ENCODE measurements around the gene TNFAIP8L1.

The TNFAIP8L1 gene

DNA sequence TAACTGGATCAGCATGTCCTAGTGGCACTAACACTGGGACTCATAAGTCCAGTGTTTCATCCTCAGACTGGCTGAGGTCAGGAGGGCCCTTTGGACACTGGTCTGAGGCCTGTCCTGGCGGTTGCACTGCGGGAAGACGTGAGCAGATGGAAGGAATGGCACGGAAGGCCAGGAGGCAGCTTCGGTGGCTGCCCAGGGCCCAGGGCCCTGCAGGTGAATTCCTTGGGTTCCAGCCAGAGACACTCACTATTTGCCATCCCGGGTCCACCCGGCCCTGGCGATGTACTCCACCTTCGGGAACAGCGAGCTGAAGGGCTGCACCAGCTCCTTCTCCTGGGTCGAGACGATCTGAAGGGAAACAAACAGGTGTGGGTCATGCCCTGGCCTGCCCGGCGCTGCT is 58.0 kb downstream of the TNFAIP8L1 start:
- TF ChIP-seq CREB1 (IDR thresholded peaks at IDR 0.05; ENCODE audit: low read depth) (no peak), CEBPB (IDR thresholded peaks at IDR 0.05) (no peak), YY1 (IDR thresholded peaks at IDR 0.05; ENCODE audit: low read depth) (no peak), EGR1 (IDR thresholded peaks at IDR 0.05) (no peak)
- TF ChIP-seq, protein P1, sequence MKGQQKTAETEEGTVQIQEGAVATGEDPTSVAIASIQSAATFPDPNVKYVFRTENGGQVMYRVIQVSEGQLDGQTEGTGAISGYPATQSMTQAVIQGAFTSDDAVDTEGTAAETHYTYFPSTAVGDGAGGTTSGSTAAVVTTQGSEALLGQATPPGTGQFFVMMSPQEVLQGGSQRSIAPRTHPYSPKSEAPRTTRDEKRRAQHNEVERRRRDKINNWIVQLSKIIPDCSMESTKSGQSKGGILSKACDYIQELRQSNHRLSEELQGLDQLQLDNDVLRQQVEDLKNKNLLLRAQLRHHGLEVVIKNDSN (IDR thresholded peaks at IDR 0.05) = no peak
- TF ChIP-seq, protein P2, sequence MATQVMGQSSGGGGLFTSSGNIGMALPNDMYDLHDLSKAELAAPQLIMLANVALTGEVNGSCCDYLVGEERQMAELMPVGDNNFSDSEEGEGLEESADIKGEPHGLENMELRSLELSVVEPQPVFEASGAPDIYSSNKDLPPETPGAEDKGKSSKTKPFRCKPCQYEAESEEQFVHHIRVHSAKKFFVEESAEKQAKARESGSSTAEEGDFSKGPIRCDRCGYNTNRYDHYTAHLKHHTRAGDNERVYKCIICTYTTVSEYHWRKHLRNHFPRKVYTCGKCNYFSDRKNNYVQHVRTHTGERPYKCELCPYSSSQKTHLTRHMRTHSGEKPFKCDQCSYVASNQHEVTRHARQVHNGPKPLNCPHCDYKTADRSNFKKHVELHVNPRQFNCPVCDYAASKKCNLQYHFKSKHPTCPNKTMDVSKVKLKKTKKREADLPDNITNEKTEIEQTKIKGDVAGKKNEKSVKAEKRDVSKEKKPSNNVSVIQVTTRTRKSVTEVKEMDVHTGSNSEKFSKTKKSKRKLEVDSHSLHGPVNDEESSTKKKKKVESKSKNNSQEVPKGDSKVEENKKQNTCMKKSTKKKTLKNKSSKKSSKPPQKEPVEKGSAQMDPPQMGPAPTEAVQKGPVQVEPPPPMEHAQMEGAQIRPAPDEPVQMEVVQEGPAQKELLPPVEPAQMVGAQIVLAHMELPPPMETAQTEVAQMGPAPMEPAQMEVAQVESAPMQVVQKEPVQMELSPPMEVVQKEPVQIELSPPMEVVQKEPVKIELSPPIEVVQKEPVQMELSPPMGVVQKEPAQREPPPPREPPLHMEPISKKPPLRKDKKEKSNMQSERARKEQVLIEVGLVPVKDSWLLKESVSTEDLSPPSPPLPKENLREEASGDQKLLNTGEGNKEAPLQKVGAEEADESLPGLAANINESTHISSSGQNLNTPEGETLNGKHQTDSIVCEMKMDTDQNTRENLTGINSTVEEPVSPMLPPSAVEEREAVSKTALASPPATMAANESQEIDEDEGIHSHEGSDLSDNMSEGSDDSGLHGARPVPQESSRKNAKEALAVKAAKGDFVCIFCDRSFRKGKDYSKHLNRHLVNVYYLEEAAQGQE (IDR thresholded peaks at IDR 0.05; ENCODE audit: low read depth) = no peak

DNA sequence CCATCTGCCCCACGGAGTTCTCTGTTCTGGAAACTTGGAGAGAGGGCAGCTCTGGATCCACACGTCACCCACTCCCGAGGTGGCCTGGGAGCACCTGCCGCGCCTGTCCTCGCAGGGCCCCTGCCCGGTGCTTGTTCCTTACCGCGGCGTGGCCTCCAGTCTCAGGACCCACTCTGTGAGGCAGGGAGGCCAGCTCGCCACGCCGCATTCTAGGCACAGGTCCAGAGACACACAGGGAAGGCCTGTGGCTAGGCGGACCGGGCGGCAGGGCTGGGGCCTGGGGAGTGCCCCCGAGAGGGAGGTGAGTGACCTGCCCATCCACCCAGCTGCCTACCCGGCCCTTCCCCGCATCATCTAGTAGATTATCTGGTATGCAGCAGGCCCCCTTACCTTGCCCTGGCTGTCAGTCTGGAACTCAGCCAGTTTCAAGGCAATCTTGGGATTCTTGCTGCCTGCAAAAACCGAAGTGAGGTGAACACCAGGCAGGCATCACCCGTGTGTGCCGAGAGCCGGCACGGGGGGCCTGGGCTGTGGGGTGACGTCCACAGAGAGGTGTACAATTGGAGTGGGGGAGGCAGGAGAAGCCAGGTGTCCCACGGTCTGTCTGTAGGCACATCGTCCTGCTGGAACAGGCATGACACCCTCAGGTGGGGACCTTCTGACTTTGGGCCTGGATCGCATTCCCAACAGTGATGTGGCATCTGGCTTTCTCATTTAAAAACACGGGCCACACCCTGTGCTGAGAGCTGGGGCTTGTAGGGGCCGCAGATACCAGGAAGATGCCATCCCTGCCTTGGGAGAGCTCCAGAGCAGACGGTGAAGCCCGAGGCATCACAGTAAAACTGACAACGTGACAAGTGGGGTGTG is 60.7 kb downstream of the TNFAIP8L1 start:
- TF ChIP-seq, protein P2 (IDR thresholded peaks at IDR 0.05; ENCODE audit: low read depth) = no peak
- TF ChIP-seq NFIC (IDR thresholded peaks at IDR 0.05) = no peak
- TF ChIP-seq RAD21 (IDR thresholded peaks at IDR 0.05; ENCODE audit: low read depth) = no peak
- TF ChIP-seq CREB1 (IDR thresholded peaks at IDR 0.05; ENCODE audit: low read depth) = no peak
- TF ChIP-seq FOXM1 (IDR thresholded peaks at IDR 0.05; ENCODE audit: borderline replicate concordance, low read depth) = no peak
- TF ChIP-seq EP300 (IDR thresholded peaks at IDR 0.05; ENCODE audit: borderline replicate concordance) = no peak
- TF ChIP-seq TAF1 (IDR thresholded peaks at IDR 0.05; ENCODE audit: low read depth) = no peak
- no peak for TF ChIP-seq TCF12 (IDR thresholded peaks at IDR 0.05; ENCODE audit: low read depth)
- no peak for TF ChIP-seq EGR1 (IDR thresholded peaks at IDR 0.05)

DNA sequence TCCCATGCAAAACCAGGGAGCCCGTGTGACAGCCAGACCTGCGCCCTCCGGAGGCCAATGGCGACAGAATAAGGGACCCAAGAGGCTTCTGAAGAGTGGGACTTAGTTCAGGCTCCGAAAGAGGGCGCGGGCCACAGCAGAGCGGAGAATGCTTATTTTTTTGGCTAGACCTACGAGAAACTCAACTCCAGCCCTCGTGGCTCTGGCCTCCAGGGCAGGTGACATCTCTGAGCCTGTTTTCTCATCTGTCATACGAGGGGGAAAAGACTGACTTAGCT is 61.3 kb downstream of the TNFAIP8L1 start:
- no peak for TF ChIP-seq YY1 (IDR thresholded peaks at IDR 0.05; ENCODE audit: low read depth)
- no peak for TF ChIP-seq TAF1 (IDR thresholded peaks at IDR 0.05; ENCODE audit: low read depth)
- TF ChIP-seq, protein P3, sequence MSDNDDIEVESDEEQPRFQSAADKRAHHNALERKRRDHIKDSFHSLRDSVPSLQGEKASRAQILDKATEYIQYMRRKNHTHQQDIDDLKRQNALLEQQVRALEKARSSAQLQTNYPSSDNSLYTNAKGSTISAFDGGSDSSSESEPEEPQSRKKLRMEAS (IDR thresholded peaks at IDR 0.05) = no peak
- TF ChIP-seq FOXM1 (IDR thresholded peaks at IDR 0.05; ENCODE audit: borderline replicate concordance, low read depth) = no peak
- TF ChIP-seq ZBTB7A (IDR thresholded peaks at IDR 0.05; ENCODE audit: low read depth) = no peak
- no peak for TF ChIP-seq RAD21 (IDR thresholded peaks at IDR 0.05; ENCODE audit: low read depth)
- TF ChIP-seq TEAD4 (IDR thresholded peaks at IDR 0.05) = no peak
- TF ChIP-seq EGR1 (IDR thresholded peaks at IDR 0.05) = no peak

DNA sequence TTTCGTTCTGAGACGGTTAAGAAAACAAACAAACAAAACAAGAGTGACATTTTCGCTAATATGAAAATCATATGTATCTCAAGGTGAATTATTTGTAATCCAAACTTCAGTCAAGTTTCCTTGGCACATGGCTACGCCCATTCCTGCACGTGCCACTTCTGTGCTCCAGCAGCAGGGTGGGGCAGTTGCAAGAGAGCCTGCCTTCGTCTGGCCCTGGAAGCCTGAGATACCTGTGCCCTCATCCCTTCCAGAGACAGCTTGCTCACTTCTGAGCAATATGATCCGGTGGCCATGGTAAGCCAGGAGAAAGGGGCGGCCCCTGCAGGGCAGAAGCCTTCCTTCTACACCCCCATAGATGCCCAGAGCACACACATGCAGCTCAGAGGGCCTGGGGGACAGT is 62.2 kb downstream of the TNFAIP8L1 start:
- TF ChIP-seq FOXM1 (IDR thresholded peaks at IDR 0.05; ENCODE audit: borderline replicate concordance, low read depth) (no peak), TEAD4 (IDR thresholded peaks at IDR 0.05) (no peak), EP300 (IDR thresholded peaks at IDR 0.05; ENCODE audit: borderline replicate concordance) (no peak), RAD21 (IDR thresholded peaks at IDR 0.05; ENCODE audit: low read depth) (no peak), TCF12 (IDR thresholded peaks at IDR 0.05; ENCODE audit: low read depth) (no peak), CEBPB (IDR thresholded peaks at IDR 0.05) (no peak), ZBTB7A (IDR thresholded peaks at IDR 0.05; ENCODE audit: low read depth) (no peak), NFIC (IDR thresholded peaks at IDR 0.05) (no peak), EGR1 (IDR thresholded peaks at IDR 0.05) (no peak), CREB1 (IDR thresholded peaks at IDR 0.05; ENCODE audit: low read depth) (no peak)
- TF ChIP-seq, protein P1 (IDR thresholded peaks at IDR 0.05) = no peak
- TF ChIP-seq, protein P3 (IDR thresholded peaks at IDR 0.05) = no peak
- TF ChIP-seq, protein P2 (IDR thresholded peaks at IDR 0.05; ENCODE audit: low read depth) = no peak

Data from Ishikawa (cell line).